SU-DHL-6 (cell line): Measurements from ENCODE around the gene NUFIP1.

Source experiments
- CTCF ChIP-seq: fragments of 200-600 bp; sonication (generic); IDR thresholded peaks from one replicate; pipeline ENCODE4 v1.5.1; 2017; ENCODE audit warnings: antibody characterized with exemption, mild to moderate bottlenecking, low read length, moderate library complexity; ENCODE audit not compliant: insufficient read depth, poor library complexity, severe bottlenecking
- EZH2phosphoT487 ChIP-seq: fragments of 200-600 bp; sonication (generic), shearing (Covaris generic); conservative IDR thresholded peaks from 2 replicates; pipeline ENCODE4 v1.6.1; 2018; ENCODE audit warnings: mild to moderate bottlenecking, antibody characterized with exemption, low read length, moderate library complexity, mixed read lengths

DNA sequence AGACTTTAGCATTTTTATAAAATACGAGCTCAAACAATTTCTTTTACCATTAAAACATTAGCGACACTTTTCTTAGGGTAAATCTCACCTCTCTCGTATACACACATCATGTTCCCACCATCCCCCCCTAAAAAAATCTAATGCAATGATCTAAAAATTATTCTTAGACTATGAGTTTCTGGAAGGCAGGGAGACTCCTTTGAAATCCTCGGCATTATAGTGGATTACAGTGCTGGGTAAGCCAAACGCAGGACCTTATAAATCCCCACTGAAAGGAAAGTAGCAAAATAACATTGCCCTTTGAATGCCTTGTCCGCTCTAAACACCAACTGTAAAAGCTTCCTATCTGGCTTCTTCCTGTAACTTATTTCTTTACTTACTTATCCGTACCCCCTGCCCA, 35.0 kb downstream of the NUFIP1 start:
- no peak for TF ChIP-seq CTCF
- no peak for TF ChIP-seq EZH2phosphoT487
